ENCODE measurements around the gene SAMD4A. TPM values are rescaled to one million over a fixed set of nuclear protein-coding genes. Genes with fewer than 3 reads are reported as not detected.

The SAMD4A gene
- total and polyA plus RNA-seq, 8 donors: 2.5 to 67.4 (median 15.9) TPM

- no peak for DNase-seq
- TF ChIP-seq CTCF (IDR thresholded peaks at IDR 0.05) (no peak), EP300 (IDR thresholded peaks at IDR 0.05) (no peak), POLR2AphosphoS5 (IDR thresholded peaks at IDR 0.05) (no peak), POLR2A (IDR thresholded peaks at IDR 0.05) (no peak)
- Histone ChIP-seq H3K27ac (no peak overlapping the region), H3K4me3 (no peak overlapping the region), H3K4me1 (peaks cover 0 to 39% (median 13%) of the 10 kb centered on the region in 4 donors), H3K9me3 (peaks cover 0 to 1% (median 0%) of the 10 kb centered on the region in 4 donors), H3K36me3 (peaks cover 0 to 8% (median 0%) of the 10 kb centered on the region in 4 donors), H3K27me3 (no peaks in the 10 kb centered on the region)
- intact Hi-C loops (cut with DNase I; ENCODE audit: low total_unique reads): no loop called here
- WGBS, 5 donors: 49 to 64% (median 57%) methylated on average over 3 of the region's 3 CpGs
Measured at GRCh38 chr14:54577977-54578376, 11.0 kb downstream of the SAMD4A start.

GRCh38 chr14:54579621-54580020, 12.7 kb downstream of the SAMD4A start:
- intact Hi-C loops (cut with DNase I; ENCODE audit: low total_unique reads): loop anchor here (10.0 kb wide), 1 partner anchor 55 kb away; no protein-coding TSS in a partner anchor
- TF ChIP-seq POLR2AphosphoS5 (IDR thresholded peaks at IDR 0.05): no peak
- no peak for TF ChIP-seq CTCF (IDR thresholded peaks at IDR 0.05)
- TF ChIP-seq EP300 (IDR thresholded peaks at IDR 0.05): no peak
- TF ChIP-seq POLR2A (IDR thresholded peaks at IDR 0.05): no peak
- WGBS, 5 donors: 11 to 45% (median 21%) methylated on average over 1 of the region's 1 CpG
- H3K9me3 ChIP-seq: no peaks in the 10 kb centered on the region
- H3K4me3 ChIP-seq: no peak overlapping the region
- DNase-seq: peak in 1 of 2 donors; percentile 42
- no peaks in the 10 kb centered on the region for H3K27me3 ChIP-seq
- peaks cover 0 to 32% (median 11%) of the 10 kb centered on the region in 4 donors for H3K4me1 ChIP-seq
- peak overlapping the region in 1 of 5 donors; percentile 60 for H3K27ac ChIP-seq
- no peaks in the 10 kb centered on the region for H3K36me3 ChIP-seq

- Histone ChIP-seq H3K27me3 (no peaks in the 10 kb centered on the region), H3K4me3 (no peak overlapping the region), H3K9me3 (no peaks in the 10 kb centered on the region), H3K36me3 (no peaks in the 10 kb centered on the region), H3K27ac (no peak overlapping the region), H3K4me1 (peaks cover 0 to 23% (median 11%) of the 10 kb centered on the region in 4 donors)
- WGBS, 5 donors: 89 to 98% (median 95%) methylated on average over 3 of the region's 3 CpGs
- intact Hi-C loops (cut with DNase I; ENCODE audit: low total_unique reads): loop anchor here (10.0 kb wide), 1 partner anchor 54 kb away; no protein-coding TSS in a partner anchor
- DNase-seq: no peak
- TF ChIP-seq POLR2AphosphoS5 (IDR thresholded peaks at IDR 0.05) (no peak), CTCF (IDR thresholded peaks at IDR 0.05) (no peak), EP300 (IDR thresholded peaks at IDR 0.05) (no peak)
Measured at GRCh38 chr14:54580933-54581332, 14.0 kb downstream of the SAMD4A start.

GRCh38 chr14:54582334-54582733, 15.4 kb downstream of the SAMD4A start:
- H3K27me3 ChIP-seq: no peaks in the 10 kb centered on the region
- peaks cover 0 to 17% (median 4%) of the 10 kb centered on the region in 4 donors for H3K4me1 ChIP-seq
- no peak for TF ChIP-seq EP300 (IDR thresholded peaks at IDR 0.05)
- no peak overlapping the region for H3K4me3 ChIP-seq
- intact Hi-C loops (cut with DNase I; ENCODE audit: low total_unique reads): loop anchor here (10.0 kb wide), 1 partner anchor 52 kb away; no protein-coding TSS in a partner anchor
- DNase-seq: no peak
- H3K27ac ChIP-seq: no peak overlapping the region
- 91 to 96% (median 94%) methylated on average over 7 of the region's 7 CpGs for WGBS, 5 donors
- H3K36me3 ChIP-seq: no peaks in the 10 kb centered on the region
- no peaks in the 10 kb centered on the region for H3K9me3 ChIP-seq

GRCh38 chr14:54584097-54584496, 17.2 kb downstream of the SAMD4A start:
- Histone ChIP-seq H3K36me3 (no peaks in the 10 kb centered on the region), H3K4me1 (peaks cover 0 to 6% (median 0%) of the 10 kb centered on the region in 4 donors), H3K27ac (no peak overlapping the region), H3K27me3 (no peaks in the 10 kb centered on the region), H3K4me3 (no peak overlapping the region), H3K9me3 (no peaks in the 10 kb centered on the region)
- no peak for DNase-seq
- intact Hi-C loops (cut with DNase I; ENCODE audit: low total_unique reads): loop anchor here (10.0 kb wide), 1 partner anchor 51 kb away; no protein-coding TSS in a partner anchor
- TF ChIP-seq EP300 (IDR thresholded peaks at IDR 0.05) (no peak), CTCF (IDR thresholded peaks at IDR 0.05) (no peak), POLR2A (IDR thresholded peaks at IDR 0.05) (no peak), POLR2AphosphoS5 (IDR thresholded peaks at IDR 0.05) (no peak)
- WGBS, 5 donors: 50 to 80% (median 62%) methylated on average over 1 of the region's 1 CpG

Data from stomach (tissue), 9 donors.